ENCODE measurements around the gene LRFN2.

The LRFN2 gene

GRCh38 chr6:40586369-40587201 is 579 bp downstream of the LRFN2 start:
- no peak for DNase-seq (ENCODE audit: low read depth)

GRCh38 chr6:40585651-40586269 is 1.4 kb downstream of the LRFN2 start:
- DNase-seq (ENCODE audit: low read depth), result no peak

GRCh38 chr6:40585223-40585622 is 1.9 kb downstream of the LRFN2 start:
- no peak for DNase-seq (ENCODE audit: low read depth)

GRCh38 chr6:40584741-40585140 is 2.4 kb downstream of the LRFN2 start:
- no peak for DNase-seq (ENCODE audit: low read depth)

GRCh38 chr6:40583709-40584108 is 3.5 kb downstream of the LRFN2 start:
- DNase-seq (ENCODE audit: low read depth), result no peak

GRCh38 chr6:40582892-40583291 is 4.3 kb downstream of the LRFN2 start:
- DNase-seq (ENCODE audit: low read depth), result no peak

GRCh38 chr6:40579101-40579500 is 8.1 kb downstream of the LRFN2 start:
- no peak for DNase-seq (ENCODE audit: low read depth)

GRCh38 chr6:40577672-40578071 is 9.5 kb downstream of the LRFN2 start:
- DNase-seq (ENCODE audit: low read depth), result no peak

- no peak for DNase-seq (ENCODE audit: low read depth)
These were observed 13.9 kb downstream of the LRFN2 start for GRCh38 chr6:40573221-40573620.

- DNase-seq (ENCODE audit: low read depth), result no peak
These were observed 17.8 kb downstream of the LRFN2 start for GRCh38 chr6:40569162-40569910.

GRCh38 chr6:40568062-40568708 is 19.0 kb downstream of the LRFN2 start:
- DNase-seq (ENCODE audit: low read depth), result no peak

GRCh38 chr6:40563111-40563510 is 24.1 kb downstream of the LRFN2 start:
- DNase-seq (ENCODE audit: low read depth), result no peak

- DNase-seq (ENCODE audit: low read depth), result no peak
These were observed 28.1 kb downstream of the LRFN2 start for GRCh38 chr6:40559056-40559455.

GRCh38 chr6:40558102-40558501 is 29.1 kb downstream of the LRFN2 start:
- DNase-seq (ENCODE audit: low read depth), result no peak

- no peak for DNase-seq (ENCODE audit: low read depth)
These were observed 30.3 kb downstream of the LRFN2 start for GRCh38 chr6:40556881-40557280.

- no peak for DNase-seq (ENCODE audit: low read depth)
These were observed 31.1 kb downstream of the LRFN2 start for GRCh38 chr6:40556023-40556422.

GRCh38 chr6:40555092-40555491 is 32.1 kb downstream of the LRFN2 start:
- no peak for DNase-seq (ENCODE audit: low read depth)

- DNase-seq (ENCODE audit: low read depth), result no peak
These were observed 34.2 kb downstream of the LRFN2 start for GRCh38 chr6:40552941-40553340.

GRCh38 chr6:40551966-40552505 is 35.1 kb downstream of the LRFN2 start:
- no peak for DNase-seq (ENCODE audit: low read depth)

GRCh38 chr6:40550202-40551101 is 36.7 kb downstream of the LRFN2 start:
- DNase-seq (ENCODE audit: low read depth), result no peak

- DNase-seq (ENCODE audit: low read depth), result no peak
These were observed 41.2 kb downstream of the LRFN2 start for GRCh38 chr6:40545954-40546353.

Data from activated T-cell treated with anti-CD3 and anti-CD28 coated beads for 1 hour (primary cell).